ENCODE measurements around the gene DOP1B. TPM values are rescaled to one million over a fixed set of nuclear protein-coding genes. Genes with fewer than 3 reads are reported as not detected.

Gene DOP1B
- total RNA-seq, 1 donor from 2014 or later = 37.6 TPM

DNA sequence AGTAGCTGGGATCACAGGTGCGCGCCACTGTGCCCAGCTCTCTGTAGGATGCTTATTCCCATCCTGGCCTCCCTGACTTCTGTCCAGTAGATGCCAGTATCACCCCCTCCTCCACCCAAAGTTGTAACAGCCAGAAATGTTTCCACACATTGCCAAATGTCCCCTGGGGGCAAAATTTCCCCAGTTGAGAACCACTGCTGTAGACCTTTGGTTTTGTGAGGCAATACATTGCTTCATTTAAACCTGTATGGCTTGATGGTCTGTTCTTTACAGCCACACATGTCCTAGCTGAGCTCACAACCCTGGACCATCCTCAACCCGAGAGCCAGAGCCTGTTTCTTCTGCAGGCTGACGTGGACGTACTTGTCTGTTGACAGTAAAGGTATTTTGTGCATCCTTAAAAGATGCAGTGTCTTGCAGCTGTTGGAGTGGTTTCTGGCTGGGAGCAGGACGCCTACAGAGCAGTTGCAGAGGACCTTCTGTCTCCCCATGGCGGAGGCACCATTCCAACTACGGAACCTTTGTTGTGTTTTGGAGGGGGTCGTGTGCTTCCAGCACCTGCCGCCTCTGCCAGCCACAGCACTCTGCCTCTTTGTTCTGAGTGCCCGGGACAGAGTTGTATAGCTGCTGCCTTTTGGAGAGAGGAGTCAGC, 26.6 kb downstream of the DOP1B start:
- TF ChIP-seq, protein P1, sequence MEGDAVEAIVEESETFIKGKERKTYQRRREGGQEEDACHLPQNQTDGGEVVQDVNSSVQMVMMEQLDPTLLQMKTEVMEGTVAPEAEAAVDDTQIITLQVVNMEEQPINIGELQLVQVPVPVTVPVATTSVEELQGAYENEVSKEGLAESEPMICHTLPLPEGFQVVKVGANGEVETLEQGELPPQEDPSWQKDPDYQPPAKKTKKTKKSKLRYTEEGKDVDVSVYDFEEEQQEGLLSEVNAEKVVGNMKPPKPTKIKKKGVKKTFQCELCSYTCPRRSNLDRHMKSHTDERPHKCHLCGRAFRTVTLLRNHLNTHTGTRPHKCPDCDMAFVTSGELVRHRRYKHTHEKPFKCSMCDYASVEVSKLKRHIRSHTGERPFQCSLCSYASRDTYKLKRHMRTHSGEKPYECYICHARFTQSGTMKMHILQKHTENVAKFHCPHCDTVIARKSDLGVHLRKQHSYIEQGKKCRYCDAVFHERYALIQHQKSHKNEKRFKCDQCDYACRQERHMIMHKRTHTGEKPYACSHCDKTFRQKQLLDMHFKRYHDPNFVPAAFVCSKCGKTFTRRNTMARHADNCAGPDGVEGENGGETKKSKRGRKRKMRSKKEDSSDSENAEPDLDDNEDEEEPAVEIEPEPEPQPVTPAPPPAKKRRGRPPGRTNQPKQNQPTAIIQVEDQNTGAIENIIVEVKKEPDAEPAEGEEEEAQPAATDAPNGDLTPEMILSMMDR (conservative IDR thresholded peaks at IDR 0.05; ENCODE audit: low read depth, low read length) = no peak

DNA sequence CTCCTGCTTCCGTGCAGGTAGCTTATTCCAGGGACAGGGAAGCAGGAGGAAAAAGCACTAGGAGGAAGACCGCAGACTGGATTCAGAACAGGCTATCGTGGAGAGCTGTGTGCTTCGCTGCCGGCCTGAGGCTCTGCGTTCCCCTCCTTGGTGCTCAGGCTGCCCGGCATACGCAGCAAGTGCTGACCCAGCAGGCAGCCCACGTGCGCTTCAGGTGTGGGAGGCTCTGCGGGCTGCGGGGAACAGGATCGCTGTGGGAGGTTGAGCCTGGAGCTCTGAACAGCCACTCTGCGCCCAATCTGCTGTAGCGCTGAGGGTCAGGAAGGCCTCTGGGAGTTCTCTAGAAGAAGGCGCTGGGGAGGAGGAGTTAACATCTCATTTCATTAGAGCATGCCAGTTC, 27.9 kb downstream of the DOP1B start:
- H3K4me3 ChIP-seq (ENCODE audit: low read depth, low read length) = no peak overlapping the region
- DNase-seq (ENCODE audit: low read depth) = no peak
- TF ChIP-seq, protein P1 (conservative IDR thresholded peaks at IDR 0.05; ENCODE audit: low read depth, low read length) = no peak

More for the DNA sequence above, 26.6 kb downstream of the DOP1B start:
- no peak overlapping the region for H3K4me3 ChIP-seq (ENCODE audit: low read depth, low read length)
- no peak for DNase-seq (ENCODE audit: low read depth)

DNA sequence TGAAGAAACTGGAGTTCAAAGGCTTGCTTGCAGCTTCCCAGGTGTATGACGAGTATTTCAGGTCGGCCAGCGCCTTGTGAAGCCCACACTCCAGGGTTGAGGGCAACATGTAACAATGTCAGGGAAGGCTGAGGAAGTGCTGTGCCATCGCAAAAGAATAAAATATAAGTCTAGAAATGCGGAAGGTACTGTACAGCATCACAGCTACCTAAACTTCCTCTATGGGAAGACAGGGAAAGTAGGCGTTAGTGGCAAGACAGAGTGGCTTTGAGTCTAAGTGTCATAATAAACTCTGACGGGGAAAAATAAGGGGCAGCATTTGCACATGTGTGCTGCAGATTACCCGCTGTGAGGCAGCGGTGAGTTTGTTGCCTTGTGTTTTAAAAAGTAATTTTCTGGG, 28.9 kb downstream of the DOP1B start:
- DNase-seq (ENCODE audit: low read depth) = no peak
- H3K4me3 ChIP-seq (ENCODE audit: low read depth, low read length) = no peak overlapping the region
- TF ChIP-seq, protein P1 (conservative IDR thresholded peaks at IDR 0.05; ENCODE audit: low read depth, low read length) = no peak

DNA sequence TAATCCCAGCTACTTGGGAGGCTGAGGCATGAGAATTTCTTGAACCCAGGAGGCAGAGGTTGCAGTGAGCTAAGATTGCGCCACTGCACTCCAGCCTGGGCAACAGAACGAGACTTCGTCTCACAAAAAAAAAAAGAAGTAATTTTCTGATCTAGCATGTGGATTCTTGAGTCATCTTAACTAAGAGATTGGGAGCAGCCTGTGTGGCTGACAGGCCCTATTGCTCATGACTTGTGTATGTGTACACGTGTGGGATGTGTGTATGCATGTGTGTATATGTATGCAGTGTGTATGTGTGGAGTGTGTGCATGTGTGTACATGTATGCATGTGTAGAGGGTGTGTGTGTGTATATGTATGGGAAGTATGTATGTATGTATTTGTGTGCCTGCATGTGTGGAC, 29.5 kb downstream of the DOP1B start:
- TF ChIP-seq, protein P1 (conservative IDR thresholded peaks at IDR 0.05; ENCODE audit: low read depth, low read length) = no peak
- H3K4me3 ChIP-seq (ENCODE audit: low read depth, low read length) = no peak overlapping the region
- no peak for DNase-seq (ENCODE audit: low read depth)

DNA sequence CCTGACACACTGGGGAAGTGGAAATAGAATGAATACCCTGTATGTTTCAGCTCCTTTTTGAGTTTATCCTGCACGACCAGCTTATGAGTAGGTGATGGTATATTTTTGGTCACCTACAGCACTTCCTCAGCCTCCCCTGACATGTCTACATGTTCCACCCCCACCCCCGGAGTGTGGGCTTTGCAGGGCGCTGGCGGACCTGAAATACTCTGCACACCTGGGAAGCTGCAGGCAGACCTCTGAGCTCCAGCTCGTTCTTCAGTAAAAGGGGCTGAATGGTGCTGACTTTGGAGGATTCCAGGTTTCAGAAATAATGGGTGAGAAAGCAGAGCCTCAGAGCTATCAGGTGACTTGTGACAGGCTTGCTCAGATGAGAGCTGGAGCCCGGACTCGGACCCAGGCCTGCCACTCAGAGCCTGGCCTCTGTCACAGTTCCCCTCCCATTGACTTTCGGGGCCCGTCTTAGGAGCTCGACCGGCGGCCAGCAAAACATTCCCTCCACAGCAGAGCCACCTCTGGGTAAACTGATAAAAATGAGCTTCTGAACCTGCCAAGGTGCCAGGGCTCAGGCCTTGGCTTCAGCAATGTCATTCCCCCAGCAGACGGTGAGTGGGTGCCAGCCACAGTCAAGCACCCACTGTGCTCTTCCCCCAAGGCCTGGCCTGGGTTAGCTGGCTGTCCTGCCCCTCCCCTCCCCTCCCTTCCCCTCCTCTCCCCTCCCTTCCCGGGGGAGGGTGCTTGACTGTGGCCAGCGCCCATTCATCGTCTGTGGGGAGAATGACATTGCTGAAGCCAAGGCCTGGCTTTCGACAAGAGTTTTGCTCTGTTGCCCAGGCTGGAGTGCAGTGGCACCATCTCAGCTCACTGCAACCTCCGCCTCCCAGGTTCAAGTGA, 30.1 kb downstream of the DOP1B start:
- no peak overlapping the region for H3K4me3 ChIP-seq (ENCODE audit: low read depth, low read length)
- no peak for DNase-seq (ENCODE audit: low read depth)
- TF ChIP-seq, protein P1 (conservative IDR thresholded peaks at IDR 0.05; ENCODE audit: low read depth, low read length) = no peak

DNA sequence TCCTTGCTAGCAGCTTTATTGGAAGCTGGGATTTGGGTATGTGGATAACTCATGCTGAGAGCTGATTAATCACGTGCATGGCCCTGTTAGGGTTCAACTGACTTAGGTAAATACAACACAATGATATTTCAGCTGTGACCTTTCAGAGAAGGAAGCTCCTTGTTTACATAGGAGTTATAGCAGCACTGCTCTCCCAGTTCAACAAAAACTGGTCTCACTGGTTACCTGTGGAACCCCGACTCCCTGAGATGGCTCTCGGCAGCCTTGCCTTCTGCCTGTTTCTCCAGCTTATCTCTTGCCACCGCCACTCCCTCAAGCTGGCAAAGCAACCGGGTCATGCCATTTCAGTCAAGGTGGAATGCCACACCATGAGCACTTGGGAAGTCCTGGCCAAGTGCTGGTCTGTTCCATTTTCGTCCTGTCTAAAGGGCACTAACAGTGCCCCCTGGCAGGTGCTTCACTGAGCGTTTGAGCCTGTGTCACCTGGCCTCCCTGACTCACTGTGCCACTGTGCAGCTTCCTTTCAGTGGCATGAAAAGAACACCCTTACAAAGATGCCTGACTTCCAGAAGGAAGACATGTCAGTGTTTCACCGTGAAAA, 31.6 kb downstream of the DOP1B start:
- no peak overlapping the region for H3K4me3 ChIP-seq (ENCODE audit: low read depth, low read length)
- no peak for DNase-seq (ENCODE audit: low read depth)
- TF ChIP-seq, protein P1 (conservative IDR thresholded peaks at IDR 0.05; ENCODE audit: low read depth, low read length) = no peak

Measured in epithelial cell of proximal tubule (primary cell).